Measurements from ENCODE around the gene DGCR6. TPM values are rescaled to one million over a fixed set of nuclear protein-coding genes. Genes with fewer than 3 reads are reported as not detected.
"Not testable (repeated sequence)": the region's sequence is repeated elsewhere in the genome, so short reads cannot be mapped to it uniquely, and the experiment has no call there.

DGCR6 gene
- 1 to 10 TPM in 1 of 2 experiments, under 1 TPM in 1; 0.91 to 1.8 TPM for total RNA-seq

GRCh38 chr22:18905540-18906409 is at the start of gene DGCR6:
Gene DGCR6, plus strand, starts transcription at chr22:18906320. Its CDS starts 55 bp downstream, at chr22:18906375.
- H3K9me3 Mint-ChIP-seq = no peaks in the 10 kb centered on the region
- no peak for DNase-seq
- H3K27me3 Mint-ChIP-seq = no peaks in the 10 kb centered on the region
- ChIA-PET POLR2A (interaction anchor here (0.8 kb wide), 1 partner anchor 31 kb away, joined by 3 read pairs; the partner anchor contains the start of gene PRODH), CTCF (interaction anchor here (1.5 kb wide), 1 partner anchor 238 kb away, joined by 5 read pairs; the partner anchor contains the start of gene ESS2)
- H3K4me1 Mint-ChIP-seq = no peaks in the 10 kb centered on the region
- no peaks in the 10 kb centered on the region for H3K36me3 Mint-ChIP-seq (ENCODE audit: low read depth)
- no peak within 1 kb of the TSS for H3K4me3 Mint-ChIP-seq
- H3K27ac Mint-ChIP-seq = no peak within 1 kb of the TSS

GRCh38 chr22:18859314-18859713 is 46.8 kb upstream of the DGCR6 start:
- H3K4me3 Mint-ChIP-seq, H3K4me1 Mint-ChIP-seq, H3K9me3 Mint-ChIP-seq: not testable (repeated sequence)

GRCh38 chr22:18881260-18881659 is 24.9 kb upstream of the DGCR6 start:
- H3K4me3 Mint-ChIP-seq; H3K4me1 Mint-ChIP-seq; H3K9me3 Mint-ChIP-seq; POLR2A ChIA-PET; H3K27me3 Mint-ChIP-seq; CTCF ChIA-PET; H3K36me3 Mint-ChIP-seq (ENCODE audit: low read depth); H3K27ac Mint-ChIP-seq: not testable (repeated sequence)
- DNase-seq = peak; percentile 85

More at GRCh38 chr22:18859314-18859713, 46.8 kb upstream of the DGCR6 start:
- CTCF ChIA-PET; H3K27ac Mint-ChIP-seq; POLR2A ChIA-PET; H3K27me3 Mint-ChIP-seq; H3K36me3 Mint-ChIP-seq (ENCODE audit: low read depth); DNase-seq: not testable (repeated sequence)

GRCh38 chr22:18884465-18884864 is 21.7 kb upstream of the DGCR6 start:
- CTCF ChIA-PET; DNase-seq; POLR2A ChIA-PET; H3K4me1 Mint-ChIP-seq; H3K27ac Mint-ChIP-seq; H3K36me3 Mint-ChIP-seq (ENCODE audit: low read depth); H3K4me3 Mint-ChIP-seq; H3K27me3 Mint-ChIP-seq; H3K9me3 Mint-ChIP-seq: not testable (repeated sequence)

GRCh38 chr22:18888115-18888514 is 18.0 kb upstream of the DGCR6 start:
- POLR2A ChIA-PET = no interaction called here
- no peaks in the 10 kb centered on the region for H3K27me3 Mint-ChIP-seq

GRCh38 chr22:18890510-18891192 is 15.5 kb upstream of the DGCR6 start:
- H3K4me3 Mint-ChIP-seq; DNase-seq; POLR2A ChIA-PET; CTCF ChIA-PET; H3K36me3 Mint-ChIP-seq (ENCODE audit: low read depth); H3K27ac Mint-ChIP-seq; H3K4me1 Mint-ChIP-seq; H3K27me3 Mint-ChIP-seq; H3K9me3 Mint-ChIP-seq: not testable (repeated sequence)

More at GRCh38 chr22:18888115-18888514, 18.0 kb upstream of the DGCR6 start:
- DNase-seq = no peak
- H3K9me3 Mint-ChIP-seq = peaks cover 2% of the 10 kb centered on the region
- no peaks in the 10 kb centered on the region for H3K4me1 Mint-ChIP-seq
- H3K4me3 Mint-ChIP-seq = no peak overlapping the region
- no peak overlapping the region for H3K27ac Mint-ChIP-seq
- H3K36me3 Mint-ChIP-seq (ENCODE audit: low read depth) = no peaks in the 10 kb centered on the region
- CTCF ChIA-PET = no interaction called here

- CTCF ChIA-PET = not testable (repeated sequence)
These were observed 12.3 kb upstream of the DGCR6 start for GRCh38 chr22:18893775-18894174.

GRCh38 chr22:18896037-18896657 is 10.0 kb upstream of the DGCR6 start:
- H3K36me3 Mint-ChIP-seq (ENCODE audit: low read depth); H3K27ac Mint-ChIP-seq; H3K27me3 Mint-ChIP-seq; CTCF ChIA-PET; H3K9me3 Mint-ChIP-seq; POLR2A ChIA-PET; H3K4me3 Mint-ChIP-seq; H3K4me1 Mint-ChIP-seq: not testable (repeated sequence)
- DNase-seq = peak; percentile 36

More at GRCh38 chr22:18893775-18894174, 12.3 kb upstream of the DGCR6 start:
- H3K36me3 Mint-ChIP-seq (ENCODE audit: low read depth); POLR2A ChIA-PET; H3K4me1 Mint-ChIP-seq; H3K9me3 Mint-ChIP-seq; H3K27ac Mint-ChIP-seq; H3K4me3 Mint-ChIP-seq; H3K27me3 Mint-ChIP-seq; DNase-seq: not testable (repeated sequence)

GRCh38 chr22:18906410-18906745 is 258 bp downstream of the DGCR6 start:
- not testable (repeated sequence) for DNase-seq; H3K36me3 Mint-ChIP-seq (ENCODE audit: low read depth); H3K27ac Mint-ChIP-seq; H3K4me1 Mint-ChIP-seq; H3K4me3 Mint-ChIP-seq; H3K9me3 Mint-ChIP-seq; H3K27me3 Mint-ChIP-seq
- CTCF ChIA-PET = interaction anchor here (1.5 kb wide), 1 partner anchor 238 kb away, joined by 5 read pairs; the partner anchor contains the start of gene ESS2
- POLR2A ChIA-PET = interaction anchor here (0.8 kb wide), 1 partner anchor 30 kb away, joined by 3 read pairs; the partner anchor contains the start of gene PRODH

- Mint-ChIP-seq H3K4me3 (no peak overlapping the region), H3K4me1 (no peaks in the 10 kb centered on the region), H3K27me3 (no peaks in the 10 kb centered on the region), H3K36me3 (ENCODE audit: low read depth) (no peaks in the 10 kb centered on the region), H3K9me3 (no peaks in the 10 kb centered on the region), H3K27ac (no peak overlapping the region)
- ChIA-PET POLR2A (interaction anchor here (1.0 kb wide), 1 partner anchor 152 kb away, joined by 3 read pairs; no protein-coding TSS in a partner anchor), CTCF (interaction anchor here (1.5 kb wide), 1 partner anchor 237 kb away, joined by 5 read pairs; the partner anchor contains the start of gene ESS2)
- no peak for DNase-seq
These were observed 776 bp downstream of the DGCR6 start for GRCh38 chr22:18906896-18907295.

- POLR2A ChIA-PET = no interaction called here
- no peaks in the 10 kb centered on the region for H3K27me3 Mint-ChIP-seq
- H3K9me3 Mint-ChIP-seq = no peaks in the 10 kb centered on the region
- H3K4me1 Mint-ChIP-seq = no peaks in the 10 kb centered on the region
- no peaks in the 10 kb centered on the region for H3K36me3 Mint-ChIP-seq (ENCODE audit: low read depth)
- H3K27ac Mint-ChIP-seq = no peak overlapping the region
- CTCF ChIA-PET = no interaction called here
- DNase-seq = no peak
- no peak overlapping the region for H3K4me3 Mint-ChIP-seq
These were observed 3.4 kb downstream of the DGCR6 start for GRCh38 chr22:18909556-18909955.

- not testable (repeated sequence) for H3K4me1 Mint-ChIP-seq
These were observed 5.4 kb downstream of the DGCR6 start for GRCh38 chr22:18911535-18911934.

GRCh38 chr22:18912264-18912946 is 6.3 kb downstream of the DGCR6 start:
- POLR2A ChIA-PET; H3K27ac Mint-ChIP-seq; H3K36me3 Mint-ChIP-seq (ENCODE audit: low read depth); DNase-seq; H3K9me3 Mint-ChIP-seq; H3K27me3 Mint-ChIP-seq; H3K4me3 Mint-ChIP-seq; CTCF ChIA-PET; H3K4me1 Mint-ChIP-seq: not testable (repeated sequence)

More at GRCh38 chr22:18911535-18911934, 5.4 kb downstream of the DGCR6 start:
- H3K9me3 Mint-ChIP-seq; H3K36me3 Mint-ChIP-seq (ENCODE audit: low read depth); H3K4me3 Mint-ChIP-seq; DNase-seq; H3K27ac Mint-ChIP-seq; H3K27me3 Mint-ChIP-seq; POLR2A ChIA-PET; CTCF ChIA-PET: not testable (repeated sequence)
